IMR-90 (cell line): Measurements from ENCODE around the gene NKAPL. TPM values are rescaled to one million over a fixed set of nuclear protein-coding genes. Genes with fewer than 3 reads are reported as not detected.
"Not testable (repeated sequence)": the region's sequence is repeated elsewhere in the genome, so short reads cannot be mapped to it uniquely, and the experiment has no call there.

Experiments used
- ATAC-seq: fragments of 200-7000 bp; cut with Tn5 transposase; 2 replicates; pipeline ENCODE4 v1.9.1; 2020; ENCODE audit warnings: low read depth, mild to moderate bottlenecking, moderate library complexity
- BruUV-seq: library from RNA; stranded (reverse); fragments of 400-500 nt; replicated peaks from 2 replicates; lab custom pipeline; 2021; lab: Mats Ljungman, UMichigan
- CTCF ChIA-PET: fragments of 300-600 bp; formaldehyde crosslinking; extraction: SDS; loops from one replicate; lab custom pipeline; 2021; ENCODE audit warnings: antibody characterized with exemption; lab: Yijun Ruan, JAX
- POLR2A ChIA-PET: fragments of 300-600 bp; sonication (Branson Sonifier 250); formaldehyde crosslinking; loops from one replicate; lab custom pipeline; 2022; ENCODE audit warnings: antibody characterized with exemption; ENCODE audit not compliant: unreplicated experiment; lab: Charles Lee
- DNase-seq: peaks from one replicate; pipeline ENCODE4 v3.0.0; 2013
- H2AFZ ChIP-seq: replicated peaks from 2 replicates; pipeline ENCODE3; 2013; ENCODE audit warnings: low read length, mild to moderate bottlenecking; ENCODE audit not compliant: poor library complexity
- H2AK5ac ChIP-seq: 2 replicates; pipeline ENCODE4 v1.6.1; 2013; ENCODE audit warnings: low read depth, low read length, inconsistent platforms
- H2AK9ac ChIP-seq: replicated peaks from 2 replicates; pipeline ENCODE3; 2013; ENCODE audit warnings: mild to moderate bottlenecking, low read depth, low read length, moderate library complexity; ENCODE audit not compliant: poor library complexity
- H2BK120ac ChIP-seq: 2 replicates; pipeline ENCODE4 v1.6.1; 2013; ENCODE audit warnings: low read depth, low read length, inconsistent platforms
- H2BK15ac ChIP-seq: 3 replicates; pipeline ENCODE4 v1.6.1; 2013; ENCODE audit warnings: low read depth, low read length, inconsistent platforms
- H2BK20ac ChIP-seq: 2 replicates; pipeline ENCODE4 v1.6.1; 2013; ENCODE audit warnings: low read depth, mild to moderate bottlenecking, inconsistent platforms, low read length, moderate library complexity
- H2BK5ac ChIP-seq: 2 replicates; pipeline ENCODE4 v1.6.1; 2013; ENCODE audit warnings: mild to moderate bottlenecking, low read depth, low read length, inconsistent platforms; ENCODE audit not compliant: poor library complexity, severe bottlenecking
- H3K14ac ChIP-seq: replicated peaks from 2 replicates; pipeline ENCODE4 v1.6.1; 2013; ENCODE audit warnings: low read depth, low read length, inconsistent platforms
- H3K18ac ChIP-seq: 2 replicates; pipeline ENCODE4 v1.6.1; 2013; ENCODE audit warnings: low read depth, low read length, control low read depth
- H3K23ac ChIP-seq: 2 replicates; pipeline ENCODE4 v1.6.1; 2013; ENCODE audit warnings: low read depth, low read length, inconsistent platforms
- H3K27ac ChIP-seq: 2 replicates; pipeline ENCODE4 v1.5.1; 2013; ENCODE audit warnings: mild to moderate bottlenecking, control low read depth, low read length; ENCODE audit not compliant: insufficient read depth
- H3K27me3 ChIP-seq: 2 replicates; pipeline ENCODE4 v1.6.1; 2013; ENCODE audit warnings: low read length; ENCODE audit not compliant: control insufficient read depth, insufficient read depth
- H3K36me3 ChIP-seq: 2 replicates; pipeline ENCODE4 v1.6.1; 2013; ENCODE audit warnings: low read length, mixed read lengths; ENCODE audit not compliant: control insufficient read depth, insufficient read depth
- H3K4ac ChIP-seq: 2 replicates; pipeline ENCODE4 v1.6.1; 2013; ENCODE audit warnings: low read depth, low read length, inconsistent platforms
- H3K4me1 ChIP-seq: 2 replicates; pipeline ENCODE4 v1.6.1; 2013; ENCODE audit warnings: low read length, mixed read lengths; ENCODE audit not compliant: control insufficient read depth, insufficient read depth
- H3K4me2 ChIP-seq: 2 replicates; pipeline ENCODE4 v1.6.1; 2013; ENCODE audit warnings: low read depth, mild to moderate bottlenecking, control low read depth, low read length, moderate library complexity
- H3K4me3 ChIP-seq: 2 replicates; pipeline ENCODE4 v1.5.1; 2013; ENCODE audit warnings: low read depth, mild to moderate bottlenecking, control low read depth, low read length, moderate library complexity; ENCODE audit not compliant: insufficient read depth
- H3K56ac ChIP-seq: 2 replicates; pipeline ENCODE4 v1.6.1; 2013; ENCODE audit warnings: low read length, inconsistent platforms; ENCODE audit not compliant: insufficient read depth; ENCODE audit errors: extremely low read depth
- H3K79me1 ChIP-seq, 2 experiments: 2 replicates each; pipeline ENCODE4 v1.6.1; 2013; ENCODE audit warnings: low read length in 2 of 2, inconsistent platforms in 1 of 2, low read depth in 1 of 2
- H3K9ac ChIP-seq: 2 replicates; pipeline ENCODE4 v1.6.1; 2013; ENCODE audit warnings: low read depth, low read length, control low read depth
- H3K9me1 ChIP-seq: 2 replicates; pipeline ENCODE4 v1.6.1; 2013; ENCODE audit warnings: low read length, inconsistent platforms; ENCODE audit not compliant: insufficient read depth
- H3K9me3 ChIP-seq: 2 replicates; pipeline ENCODE4 v1.6.1; 2013; ENCODE audit warnings: low read length; ENCODE audit not compliant: control insufficient read depth, insufficient read depth
- H4K20me1 ChIP-seq: 2 replicates; pipeline ENCODE4 v1.6.1; 2013; ENCODE audit warnings: low read length, inconsistent platforms; ENCODE audit not compliant: insufficient read depth
- H4K5ac ChIP-seq: 2 replicates; pipeline ENCODE4 v1.6.1; 2013; ENCODE audit warnings: mild to moderate bottlenecking, low read depth, low read length, control low read depth
- H4K8ac ChIP-seq, 2 experiments: 2 replicates each; pipeline ENCODE4 v1.6.1; 2013; ENCODE audit warnings: low read depth in 2 of 2, low read length in 2 of 2, control low read depth in 1 of 2, inconsistent platforms in 1 of 2
- H4K91ac ChIP-seq: 2 replicates; pipeline ENCODE4 v1.6.1; 2013; ENCODE audit warnings: low read depth, low read length, inconsistent platforms; ENCODE audit not compliant: insufficient read depth
- FOS ChIP-seq: fragments of 150-350 bp; IDR thresholded peaks from 2 replicates; pipeline ENCODE4 v1.6.1; 2016; ENCODE audit warnings: low read depth, low read length
- WGBS, 2 experiments: methylation state at CpG; one replicate each; pipeline versions ENCODE4 v1.1.5 to v1.1.7; 2013; ENCODE audit warnings: missing lambda C conversion rate in 2 of 2; ENCODE audit not compliant: insufficient read length in 1 of 2; ENCODE audit errors: extremely low coverage in 2 of 2; 5-methylcytosine and 5-hydroxymethylcytosine counted together
- dilution Hi-C: fragments of 300-500 bp; cut with HindIII; formaldehyde crosslinking; loops from one replicate; pipeline ENCODE4 v1.14.3; 2018; ENCODE audit warnings: low sequenced_read_pairs; ENCODE audit not compliant: unreplicated experiment
- in situ Hi-C: fragments of 300-500 bp; cut with MboI; formaldehyde crosslinking; loops from 3 replicates; pipeline ENCODE4 v1.14.3; 2019; ENCODE audit warnings: low sequenced_read_pairs, inconsistent platforms, mixed read lengths
- intact Hi-C: fragments of 100-400 bp; cut with micrococcal nuclease; formaldehyde crosslinking; loops from 2 replicates; pipeline ENCODE4 v1.10.0; 2022
- polyA plus RNA-seq, 3 experiments: library from polyadenylated mRNA; depleted of rRNA; stranded (reverse); fragments of >200 nt; gene quantifications; 2 replicates each; pipeline ENCODE4 v1.2.3, GENCODE V29; 2012; ENCODE audit warnings: low replicate concordance in 1 of 3
- total RNA-seq: library from RNA; depleted of rRNA; stranded (reverse); fragments of >200 nt; gene quantifications from 2 replicates; pipeline ENCODE4 v1.2.3, GENCODE V29; 2012
- TF ChIP-seq, protein P1 (sequence below): fragments of 150-350 bp; IDR thresholded peaks from 2 replicates; pipeline ENCODE4 v1.6.1; 2017; ENCODE audit warnings: mild to moderate bottlenecking, antibody characterized with exemption, low read length, low read depth

Gene NKAPL
- total and polyA plus RNA-seq, 2 of the 4 experiments (the other 2 are of a cell fraction), result 0.51 to 0.54 TPM

DNA sequence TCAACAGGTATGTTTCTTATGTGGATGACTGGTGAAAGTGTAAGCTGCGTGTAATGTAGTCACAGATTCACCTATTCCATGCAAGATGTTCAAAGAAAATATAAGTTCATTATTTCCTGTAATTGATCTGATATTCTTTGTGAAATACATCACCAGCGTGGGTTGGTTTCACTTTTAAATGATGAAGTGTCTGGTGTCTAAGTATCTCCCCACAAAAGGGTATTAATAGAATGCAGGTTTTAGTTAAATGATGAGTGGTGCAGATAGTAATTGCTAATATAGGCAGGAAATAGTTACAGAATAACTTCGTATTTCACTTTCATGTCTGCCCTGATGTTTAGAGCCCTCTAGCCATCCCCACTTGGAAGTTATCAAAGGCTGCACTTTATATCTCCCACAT is 44.5 kb downstream of the NKAPL start:
- no peak for ATAC-seq
- H3K9ac ChIP-seq, result no peak overlapping the region

DNA sequence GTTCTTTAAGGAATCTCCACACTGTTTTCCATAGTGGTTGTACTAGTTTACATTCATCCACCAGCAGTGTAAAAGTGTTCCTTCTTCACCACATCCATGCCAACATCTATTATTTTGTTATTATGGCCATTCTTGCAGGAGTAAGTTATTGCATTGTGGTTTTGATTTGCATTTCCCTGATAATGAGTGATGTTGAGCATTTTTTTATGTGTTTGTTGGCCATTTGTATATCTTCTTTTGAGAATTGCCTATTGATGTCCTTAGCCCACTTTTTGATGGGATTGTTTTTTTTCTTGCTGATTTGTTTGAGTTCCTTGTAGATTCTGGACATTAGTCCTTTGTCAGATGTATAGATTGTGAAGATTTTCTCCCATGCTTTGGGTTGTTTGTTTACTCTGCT is 47.3 kb downstream of the NKAPL start:
- H2AK5ac ChIP-seq, H2AK9ac ChIP-seq, H3K4me3 ChIP-seq, H3K18ac ChIP-seq, H3K4me1 ChIP-seq, H2BK5ac ChIP-seq, in situ Hi-C loops, intact Hi-C loops, H2BK15ac ChIP-seq, H3K9me1 ChIP-seq, H2BK120ac ChIP-seq, BruUV-seq, H3K9ac ChIP-seq, H3K23ac ChIP-seq, H4K5ac ChIP-seq, H3K4me2 ChIP-seq, H2AFZ ChIP-seq, H3K9me3 ChIP-seq, H4K20me1 ChIP-seq, H3K4ac ChIP-seq, H4K8ac ChIP-seq, H3K79me1 ChIP-seq, H3K14ac ChIP-seq, H3K27ac ChIP-seq, H3K56ac ChIP-seq, H4K91ac ChIP-seq, POLR2A ChIA-PET, CTCF ChIA-PET, H2BK20ac ChIP-seq, H3K36me3 ChIP-seq, DNase-seq, dilution Hi-C loops, H3K27me3 ChIP-seq: not testable (repeated sequence)
- peak; percentile 96; the same call in 1 of the 2 replicates for ATAC-seq

More for the DNA sequence above, 44.5 kb downstream of the NKAPL start:
- Histone ChIP-seq H4K20me1 (no peaks in the 10 kb centered on the region), H2BK5ac (no peak overlapping the region), H3K4ac (no peak overlapping the region), H3K9me1 (peaks cover 4% of the 10 kb centered on the region; the same call in 1 of the 2 replicates), H3K27ac (no peak overlapping the region), H4K8ac (no peak overlapping the region), H3K9me3 (no peaks in the 10 kb centered on the region), H3K27me3 (no peaks in the 10 kb centered on the region), H2AK9ac (no peak overlapping the region), H3K79me1 (no peaks in the 10 kb centered on the region), H3K14ac (no peak overlapping the region), H3K4me1 (no peaks in the 10 kb centered on the region), H2AK5ac (no peak overlapping the region), H3K36me3 (peaks cover 9% of the 10 kb centered on the region), H2BK120ac (no peak overlapping the region), H3K56ac (no peak overlapping the region), H3K4me2 (no peak overlapping the region), H3K23ac (no peak overlapping the region), H2BK15ac (no peak overlapping the region), H2AFZ (no peak overlapping the region), H3K18ac (no peak overlapping the region), H4K5ac (no peak overlapping the region), H4K91ac (no peak overlapping the region), H3K4me3 (no peak overlapping the region), H2BK20ac (no peak overlapping the region)
- POLR2A ChIA-PET, result no interaction called here
- no CpG with 5 or more reads among the region's 3 CpGs for WGBS, 2 experiments
- CTCF ChIA-PET, result no interaction called here
- DNase-seq, result no peak
- in situ Hi-C loops (no loop called here), intact Hi-C loops (no loop called here), dilution Hi-C loops (no loop called here)
- TF ChIP-seq FOS, result no peak
- TF ChIP-seq, protein P1, sequence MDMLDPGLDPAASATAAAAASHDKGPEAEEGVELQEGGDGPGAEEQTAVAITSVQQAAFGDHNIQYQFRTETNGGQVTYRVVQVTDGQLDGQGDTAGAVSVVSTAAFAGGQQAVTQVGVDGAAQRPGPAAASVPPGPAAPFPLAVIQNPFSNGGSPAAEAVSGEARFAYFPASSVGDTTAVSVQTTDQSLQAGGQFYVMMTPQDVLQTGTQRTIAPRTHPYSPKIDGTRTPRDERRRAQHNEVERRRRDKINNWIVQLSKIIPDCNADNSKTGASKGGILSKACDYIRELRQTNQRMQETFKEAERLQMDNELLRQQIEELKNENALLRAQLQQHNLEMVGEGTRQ, result no peak
- BruUV-seq, result no TSS peak
